K562 (cell line): ENCODE measurements around the gene ZNF821. TPM values are rescaled to one million over a fixed set of nuclear protein-coding genes. Genes with fewer than 3 reads are reported as not detected.
A peak's percentile ranks its signal among the peaks of the same experiment; 100 is the strongest.

ENCODE experiments used
- ATAC-seq: fragments of 200-7000 bp; cut with Tn5 transposase; 3 replicates; pipeline ENCODE4 v1.9.1; 2020; ENCODE audit warnings: moderate library complexity
- BruUV-seq: library from RNA; stranded (reverse); fragments of 400-500 nt; replicated peaks from 2 replicates; lab custom pipeline; 2021; lab: Mats Ljungman, UMichigan
- CTCF ChIA-PET: fragments of 300-600 bp; formaldehyde crosslinking; extraction: SDS; loops from one replicate; lab custom pipeline; 2021; ENCODE audit warnings: low intra/inter-chr PET ratio; lab: Yijun Ruan, JAX
- POLR2A ChIA-PET: fragments of 300-600, 350-650 bp; sonication (Branson Sonifier 250); formaldehyde crosslinking; extraction: SDS; loops from one replicate; lab custom pipeline; 2021; ENCODE audit warnings: antibody characterized with exemption, inconsistent platforms; lab: Yijun Ruan, JAX
- DNase-seq, 4 experiments: peaks; one replicate each; pipeline versions ENCODE4 v3.0.0 to v3.0.0-alpha.2; 2011 to 2018; ENCODE audit warnings: low spot score in 3 of 4, mixed read lengths in 3 of 4; ENCODE audit errors: extremely low read depth in 1 of 4
- FAIRE-seq: peaks from 2 replicates; lab custom pipeline; 2011; peaks lifted over from hg19 to GRCh38; lab: Jason Lieb, UNC
- H2AFZ ChIP-seq: 2 replicates; pipeline ENCODE4 v1.6.0; 2011; ENCODE audit warnings: low read depth, low read length, control low read depth, inconsistent platforms
- H3K27ac ChIP-seq: fragments of 200-600 bp; 3 replicates; pipeline ENCODE4 v1.8.0; 2011; ENCODE audit warnings: low read depth, mild to moderate bottlenecking, control low read depth, inconsistent platforms, low read length, moderate library complexity, mixed read lengths; ENCODE audit errors: extremely low read depth
- H3K27me3 ChIP-seq, 2 experiments: fragments of 300-600 bp in 1 of 2; 2 replicates in 1 of 2; 3 replicates in 1 of 2; pipeline versions ENCODE4 v1.6.0 to v1.8.0; 2011; ENCODE audit warnings: inconsistent platforms in 2 of 2, low read length in 2 of 2, mild to moderate bottlenecking in 1 of 2, mixed read lengths in 1 of 2, moderate library complexity in 1 of 2; ENCODE audit not compliant: control insufficient read depth in 2 of 2, insufficient read depth in 2 of 2
- H3K36me3 ChIP-seq: fragments of 300-600 bp; 3 replicates; pipeline ENCODE4 v1.8.0; 2011; ENCODE audit warnings: mild to moderate bottlenecking, low read length, inconsistent platforms; ENCODE audit not compliant: control insufficient read depth, insufficient read depth
- H3K4me1 ChIP-seq, 2 experiments: fragments of 200-600 bp in 1 of 2; replicated peaks in 1 of 2; 2 replicates in 1 of 2; 3 replicates in 1 of 2; pipeline versions ENCODE4 v1.5.1 to v1.8.0; 2011; ENCODE audit warnings: inconsistent platforms in 2 of 2, low read length in 2 of 2, mild to moderate bottlenecking in 1 of 2, mixed read lengths in 1 of 2, moderate library complexity in 1 of 2; ENCODE audit not compliant: control insufficient read depth in 2 of 2, insufficient read depth in 2 of 2
- H3K4me2 ChIP-seq: 2 replicates; pipeline ENCODE4 v1.6.1; 2011; ENCODE audit warnings: low read length, control low read depth, inconsistent platforms, mixed read lengths; ENCODE audit not compliant: insufficient read depth
- H3K4me3 ChIP-seq: fragments of 200-600 bp; sonication (generic), shearing (Covaris generic); 2 replicates; pipeline ENCODE4 v1.5.1; 2016; ENCODE audit warnings: control low read depth, inconsistent platforms
- H3K79me2 ChIP-seq: fragments of 200-600 bp; 3 replicates; pipeline ENCODE4 v1.8.0; 2011; ENCODE audit warnings: low read length, inconsistent platforms; ENCODE audit not compliant: control insufficient read depth, insufficient read depth
- H3K9ac ChIP-seq, 2 experiments: 2 replicates each; pipeline versions ENCODE4 v1.6.0 to v1.6.1; 2011; ENCODE audit warnings: low read depth in 2 of 2, low read length in 2 of 2, control low read depth in 1 of 2, inconsistent platforms in 1 of 2, mild to moderate bottlenecking in 1 of 2, mixed read lengths in 1 of 2; ENCODE audit not compliant: insufficient read depth in 1 of 2
- H3K9me1 ChIP-seq: one replicate; pipeline ENCODE4 v1.6.0; 2011; ENCODE audit warnings: inconsistent platforms, mild to moderate bottlenecking, low read length, moderate library complexity; ENCODE audit not compliant: control insufficient read depth, insufficient read depth
- H3K9me3 ChIP-seq: replicated peaks from 2 replicates; pipeline ENCODE4 v1.5.1; 2011; ENCODE audit warnings: low read depth, low read length, inconsistent platforms; ENCODE audit not compliant: control insufficient read depth, insufficient read depth
- H4K20me1 ChIP-seq: replicated peaks from 2 replicates; pipeline ENCODE4 v1.6.1; 2011; ENCODE audit warnings: low read length, inconsistent platforms, mixed read lengths; ENCODE audit not compliant: control insufficient read depth, insufficient read depth
- BMI1 ChIP-seq: fragments of 150-350 bp; IDR thresholded peaks from 2 replicates; pipeline ENCODE4 v1.6.1; 2014; ENCODE audit warnings: low read length
- CREM ChIP-seq: IDR thresholded peaks from 2 replicates; pipeline ENCODE4 v1.6.1; 2014; ENCODE audit warnings: antibody characterized with exemption, low read depth
- DIDO1 ChIP-seq: fragments of 450-650 bp; IDR thresholded peaks from 2 replicates; pipeline ENCODE4 v1.6.1; 2016; ENCODE audit warnings: low read depth, missing biosample characterization, missing genetic modification characterization
- FOSL1 ChIP-seq: fragments of 200-800 bp; sonication (Bioruptor generic); conservative IDR thresholded peaks from 2 replicates; pipeline ENCODE4 v1.6.1; 2016; ENCODE audit warnings: missing genetic modification characterization, missing compliant biosample characterization
- GTF2E2 ChIP-seq: fragments of 200-800 bp; sonication (Bioruptor generic); IDR thresholded peaks from 2 replicates; pipeline ENCODE4 v1.6.1; 2016; ENCODE audit warnings: missing genetic modification characterization, missing compliant biosample characterization
- ZFP36 ChIP-seq: fragments of 150-350 bp; IDR thresholded peaks from 2 replicates; pipeline ENCODE4 v1.6.1; 2018; ENCODE audit warnings: low read length, low read depth; ENCODE audit not compliant: partially characterized antibody
- ZNF311 ChIP-seq: fragments of 250-450 bp; sonication (Bioruptor Pico); IDR thresholded peaks from 2 replicates; pipeline ENCODE4 v1.4.0; 2020; ENCODE audit warnings: mild to moderate bottlenecking, moderate library complexity
- ZNF445 ChIP-seq: fragments of 250-450 bp; sonication (Bioruptor Pico); IDR thresholded peaks from 2 replicates; pipeline ENCODE4 v1.4.0; 2020; ENCODE audit warnings: low read depth, mild to moderate bottlenecking, moderate library complexity
- ZNF561 ChIP-seq: fragments of 450-650 bp; formaldehyde crosslinking; conservative IDR thresholded peaks from 2 replicates; pipeline ENCODE4 v1.4.0; 2020; ENCODE audit warnings: mild to moderate bottlenecking, moderate library complexity
- ZNF57 ChIP-seq: fragments of 450-650 bp; formaldehyde crosslinking; IDR thresholded peaks from 2 replicates; pipeline ENCODE4 v1.4.0; 2020; ENCODE audit warnings: mild to moderate bottlenecking, moderate library complexity
- WGBS: fragments of 100-300 bp; shearing (Covaris generic); methylation state at CpG from one replicate; pipeline ENCODE4 v1.1.6; 2016; ENCODE audit warnings: low coverage, mixed read lengths; ENCODE audit not compliant: insufficient coverage; ENCODE audit errors: missing lambda C conversion rate; 5-methylcytosine and 5-hydroxymethylcytosine counted together
- in situ Hi-C: fragments of 300-500 bp; cut with MboI; formaldehyde crosslinking; loops from 4 replicates; pipeline ENCODE4 v1.15.0; 2018; ENCODE audit warnings: inconsistent platforms, mixed read lengths
- intact Hi-C: fragments of 100-400 bp; cut with micrococcal nuclease; formaldehyde crosslinking; loops from 2 replicates; pipeline ENCODE4 v1.14.2; 2022
- polyA plus RNA-seq, 8 experiments: library from polyadenylated mRNA; depleted of rRNA in 4 of 8; stranded (reverse) in 5 of 8; unstranded in 3 of 8; fragments of >200 nt; fragmentation: Nextera tagmentation in 2 of 8; fragmentation: Illumina TruSeq in 1 of 8; extraction: Ambion mirVana in 2 of 8; extraction: Trizol in 1 of 8; gene quantifications; 2 replicates each; pipeline versions ENCODE4 v1.2.1 to v1.2.3, GENCODE V29; 2011 to 2014; ENCODE audit warnings: inconsistent platforms in 1 of 8, missing spikeins in 1 of 8
- total RNA-seq, 7 experiments: library from RNA; depleted of rRNA in 6 of 7; stranded (reverse); fragments of >200 nt in 6 of 7; fragmentation: Illumina TruSeq in 2 of 7; extraction: Trizol in 2 of 7; gene quantifications; 2 replicates each; pipeline versions ENCODE4 v1.2.1 to v1.2.3, GENCODE V29; 2011 to 2021; ENCODE audit warnings: low replicate concordance in 1 of 7
- TF ChIP-seq, protein P1 (sequence below), 2 experiments: IDR thresholded peaks; 2 replicates each; pipeline ENCODE4 v1.6.1; 2011; ENCODE audit warnings: borderline replicate concordance in 1 of 2, control low read depth in 1 of 2, low read depth in 1 of 2, low read length in 1 of 2, mild to moderate bottlenecking in 1 of 2, mixed read lengths in 1 of 2, moderate library complexity in 1 of 2; ENCODE audit not compliant: insufficient read depth in 1 of 2, insufficient read length in 1 of 2, poor library complexity in 1 of 2, severe bottlenecking in 1 of 2; ENCODE audit errors: extremely low read depth in 1 of 2
- TF ChIP-seq, protein P2 (sequence below), 2 experiments: fragments of 450-650 bp in 1 of 2; sonication (generic) in 1 of 2; formaldehyde crosslinking in 1 of 2; IDR thresholded peaks in 1 of 2; conservative IDR thresholded peaks in 1 of 2; 2 replicates each; pipeline versions ENCODE4 v1.6.1 to v1.8.1; 2016 to 2023; ENCODE audit warnings: mild to moderate bottlenecking in 2 of 2, moderate library complexity in 2 of 2, inconsistent platforms in 1 of 2, missing genetic modification reagents in 1 of 2
- TF ChIP-seq, protein P3 (sequence below), 2 experiments: fragments of 450-650 bp; IDR thresholded peaks; 2 replicates each; pipeline ENCODE4 v1.6.1; 2018; ENCODE audit warnings: mild to moderate bottlenecking in 2 of 2, low read depth in 1 of 2; ENCODE audit not compliant: partially characterized antibody in 2 of 2

The ZNF821 gene
- total and polyA plus RNA-seq, 9 of the 15 experiments (the other 6 are each of a cell fraction or from before 2014, with no cell fraction given): 0.38 to 5.6 (median 3.6) TPM

DNA sequence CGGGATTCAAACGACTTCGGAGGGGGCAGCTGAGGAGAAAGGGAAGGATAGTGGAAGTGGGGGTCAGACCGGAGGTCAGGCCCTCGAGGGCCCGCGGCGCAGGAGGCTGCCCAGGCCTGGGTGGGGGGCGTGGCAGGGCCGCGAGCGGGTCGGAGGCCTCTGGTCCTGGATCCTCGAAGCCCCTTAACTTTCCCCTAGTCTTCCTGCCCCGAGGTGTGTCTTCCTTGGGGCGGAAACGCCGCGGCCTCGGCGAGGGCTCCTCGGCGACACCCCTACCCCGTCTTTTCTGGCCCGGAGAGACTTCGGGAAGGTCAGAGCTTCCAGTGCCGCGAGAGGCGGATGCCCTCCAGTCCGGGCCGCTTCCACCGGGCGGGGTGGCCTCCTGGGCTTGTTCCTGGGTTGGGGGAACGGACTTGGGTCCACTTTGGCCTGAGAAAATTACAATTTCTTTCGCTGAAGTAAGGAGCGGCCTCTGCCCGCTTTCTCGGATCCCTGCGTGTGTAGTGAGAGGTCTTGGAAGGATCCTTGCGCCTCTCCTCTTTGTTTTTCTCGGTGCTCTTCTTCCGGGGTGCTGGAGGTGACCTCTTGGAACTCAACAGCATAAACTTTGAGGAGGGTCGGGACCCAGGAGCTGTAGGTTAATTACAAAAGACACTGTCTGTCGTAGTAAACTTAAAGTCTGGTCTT lies 11.8 kb upstream of the ZNF821 start:
- Histone ChIP-seq H3K27ac (peak overlapping the region; percentile 88), H3K4me1 (peaks cover 7 to 22% of the 10 kb centered on the region in 2 experiments; a peak in 4 of 5 replicates), H3K4me2 (peak overlapping the region; percentile 93), H3K9me3 (no peaks in the 10 kb centered on the region), H3K9ac (peak overlapping the region; percentile 95 to 99), H3K36me3 (peaks cover 12% of the 10 kb centered on the region; the same call in 1 of the 3 replicates), H3K27me3 (no peaks in the 10 kb centered on the region), H4K20me1 (peaks cover 3% of the 10 kb centered on the region; the same call in 1 of the 2 replicates), H3K4me3 (peak overlapping the region; percentile 92), H3K9me1 (no peaks in the 10 kb centered on the region), H2AFZ (peak overlapping the region; percentile 93), H3K79me2 (peaks cover 71% of the 10 kb centered on the region)
- in situ Hi-C loops (no loop called here), intact Hi-C loops (no loop called here)
- DNase-seq: peak; percentile 49 to 78 (median 67)
- peak; percentile 19 for FAIRE-seq
- ATAC-seq: peak; percentile 42
- BruUV-seq: TSS peak; percentile 62
- under 1% methylated on average over 43 of the region's 44 CpGs for WGBS
- ChIA-PET POLR2A (interaction anchor here (0.6 to 1.6 kb wide), 11 partner anchors 7 to 584 kb away, joined by 3 to 5 read pairs (median 3); partner anchors contain the start of gene ZNF821), CTCF (no interaction called here)
- TF ChIP-seq, protein P1, sequence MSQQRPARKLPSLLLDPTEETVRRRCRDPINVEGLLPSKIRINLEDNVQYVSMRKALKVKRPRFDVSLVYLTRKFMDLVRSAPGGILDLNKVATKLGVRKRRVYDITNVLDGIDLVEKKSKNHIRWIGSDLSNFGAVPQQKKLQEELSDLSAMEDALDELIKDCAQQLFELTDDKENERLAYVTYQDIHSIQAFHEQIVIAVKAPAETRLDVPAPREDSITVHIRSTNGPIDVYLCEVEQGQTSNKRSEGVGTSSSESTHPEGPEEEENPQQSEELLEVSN (IDR thresholded peaks at IDR 0.05; ENCODE audit: borderline replicate concordance in 1 of 2, extremely low read depth in 1 of 2, insufficient read depth in 1 of 2, insufficient read length in 1 of 2, low read depth in 1 of 2, low read length in 1 of 2, poor library complexity in 1 of 2, severe bottlenecking in 1 of 2): no peak
- no peak for TF ChIP-seq CREM
- TF ChIP-seq ZNF445 (CRISPR knock-in tag): no peak
- TF ChIP-seq ZNF311 (CRISPR knock-in tag): no peak
- no peak for TF ChIP-seq FOSL1 (tag)
- no peak; the same call in 1 of the 2 replicates for TF ChIP-seq GTF2E2 (tag)
- TF ChIP-seq ZNF561: no peak
- TF ChIP-seq, protein P2, sequence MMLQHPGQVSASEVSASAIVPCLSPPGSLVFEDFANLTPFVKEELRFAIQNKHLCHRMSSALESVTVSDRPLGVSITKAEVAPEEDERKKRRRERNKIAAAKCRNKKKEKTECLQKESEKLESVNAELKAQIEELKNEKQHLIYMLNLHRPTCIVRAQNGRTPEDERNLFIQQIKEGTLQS (IDR thresholded peaks at IDR 0.05): no peak
- TF ChIP-seq, protein P2 (CRISPR knock-in tag; conservative IDR thresholded peaks at IDR 0.05): 0 out of 2 replicates have a peak, but pooled peaks have one; percentile 35
- TF ChIP-seq ZNF57 (CRISPR knock-in tag): no peak
- TF ChIP-seq DIDO1 (tag): 0 out of 2 replicates have a peak, but pooled peaks have one; percentile 1
- TF ChIP-seq BMI1: no peak
- TF ChIP-seq, protein P3, sequence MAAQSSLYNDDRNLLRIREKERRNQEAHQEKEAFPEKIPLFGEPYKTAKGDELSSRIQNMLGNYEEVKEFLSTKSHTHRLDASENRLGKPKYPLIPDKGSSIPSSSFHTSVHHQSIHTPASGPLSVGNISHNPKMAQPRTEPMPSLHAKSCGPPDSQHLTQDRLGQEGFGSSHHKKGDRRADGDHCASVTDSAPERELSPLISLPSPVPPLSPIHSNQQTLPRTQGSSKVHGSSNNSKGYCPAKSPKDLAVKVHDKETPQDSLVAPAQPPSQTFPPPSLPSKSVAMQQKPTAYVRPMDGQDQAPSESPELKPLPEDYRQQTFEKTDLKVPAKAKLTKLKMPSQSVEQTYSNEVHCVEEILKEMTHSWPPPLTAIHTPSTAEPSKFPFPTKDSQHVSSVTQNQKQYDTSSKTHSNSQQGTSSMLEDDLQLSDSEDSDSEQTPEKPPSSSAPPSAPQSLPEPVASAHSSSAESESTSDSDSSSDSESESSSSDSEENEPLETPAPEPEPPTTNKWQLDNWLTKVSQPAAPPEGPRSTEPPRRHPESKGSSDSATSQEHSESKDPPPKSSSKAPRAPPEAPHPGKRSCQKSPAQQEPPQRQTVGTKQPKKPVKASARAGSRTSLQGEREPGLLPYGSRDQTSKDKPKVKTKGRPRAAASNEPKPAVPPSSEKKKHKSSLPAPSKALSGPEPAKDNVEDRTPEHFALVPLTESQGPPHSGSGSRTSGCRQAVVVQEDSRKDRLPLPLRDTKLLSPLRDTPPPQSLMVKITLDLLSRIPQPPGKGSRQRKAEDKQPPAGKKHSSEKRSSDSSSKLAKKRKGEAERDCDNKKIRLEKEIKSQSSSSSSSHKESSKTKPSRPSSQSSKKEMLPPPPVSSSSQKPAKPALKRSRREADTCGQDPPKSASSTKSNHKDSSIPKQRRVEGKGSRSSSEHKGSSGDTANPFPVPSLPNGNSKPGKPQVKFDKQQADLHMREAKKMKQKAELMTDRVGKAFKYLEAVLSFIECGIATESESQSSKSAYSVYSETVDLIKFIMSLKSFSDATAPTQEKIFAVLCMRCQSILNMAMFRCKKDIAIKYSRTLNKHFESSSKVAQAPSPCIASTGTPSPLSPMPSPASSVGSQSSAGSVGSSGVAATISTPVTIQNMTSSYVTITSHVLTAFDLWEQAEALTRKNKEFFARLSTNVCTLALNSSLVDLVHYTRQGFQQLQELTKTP (IDR thresholded peaks at IDR 0.05; ENCODE audit: low read depth in 1 of 2, partially characterized antibody in 2 of 2): no peak
- no peak for TF ChIP-seq ZFP36
